ENCODE results near the gene LHFPL4.
"Not testable (repeated sequence)": the region's sequence is repeated elsewhere in the genome, so short reads cannot be mapped to it uniquely, and the experiment has no call there.

Gene LHFPL4
- long read RNA-seq = 0 reads

GRCh38 chr3:9553021-9553947 lies at the start of gene LHFPL4:
TSS of gene LHFPL4 (minus strand) at chr3:9553822. CDS start at chr3:9552679, 1,143 bp downstream.
- no peak for DNase-seq (ENCODE audit: low read depth in 1 of 2, low spot score in 1 of 2)
- peak; percentile 16 for TF ChIP-seq REST (IDR thresholded peaks at IDR 0.05; ENCODE audit: insufficient replicate concordance, low read depth)
- no peak for TF ChIP-seq POLR2AphosphoS5 (IDR thresholded peaks at IDR 0.05; ENCODE audit: low read depth)
- Histone ChIP-seq H3K27me3 (ENCODE audit: insufficient read depth, poor library complexity, severe bottlenecking) (peaks cover 7% of the 10 kb centered on the region), H3K27ac (replicated peaks) (no peak within 1 kb of the TSS), H3K4me3 (replicated peaks; ENCODE audit: insufficient read depth, low read length) (peak within 1 kb of the TSS; percentile 39)

- peaks cover 5% of the 10 kb centered on the region for H3K27me3 ChIP-seq (ENCODE audit: insufficient read depth, poor library complexity, severe bottlenecking)
- no peak overlapping the region for H3K4me3 ChIP-seq (replicated peaks; ENCODE audit: insufficient read depth, low read length)
- DNase-seq (ENCODE audit: low read depth in 1 of 2, low spot score in 1 of 2) = no peak
- no peak for TF ChIP-seq REST (IDR thresholded peaks at IDR 0.05; ENCODE audit: insufficient replicate concordance, low read depth)
- no peak for TF ChIP-seq GABPA (IDR thresholded peaks at IDR 0.05; ENCODE audit: low read depth)
- TF ChIP-seq SPI1 (IDR thresholded peaks at IDR 0.05; ENCODE audit: borderline replicate concordance, low read depth) = no peak
- TF ChIP-seq POLR2AphosphoS5 (IDR thresholded peaks at IDR 0.05; ENCODE audit: low read depth) = no peak
- no peak for TF ChIP-seq CTCF (IDR thresholded peaks at IDR 0.05; ENCODE audit: insufficient read depth, low read length)
- H3K27ac ChIP-seq (replicated peaks) = no peak overlapping the region
Observed at GRCh38 chr3:9602620-9603019, 49.0 kb upstream of the LHFPL4 start.

- H3K27ac ChIP-seq (replicated peaks); H3K4me3 ChIP-seq (replicated peaks; ENCODE audit: insufficient read depth, low read length); H3K27me3 ChIP-seq (ENCODE audit: insufficient read depth, poor library complexity, severe bottlenecking): not testable (repeated sequence)
- TF ChIP-seq SPI1 (IDR thresholded peaks at IDR 0.05; ENCODE audit: borderline replicate concordance, low read depth) = peak; percentile 57; the same call in 1 of the 2 replicates
- peak in 1 of 2 experiments; percentile 63 for DNase-seq (ENCODE audit: low read depth in 1 of 2, low spot score in 1 of 2)
Observed at GRCh38 chr3:9601006-9601581, 47.5 kb upstream of the LHFPL4 start.

GRCh38 chr3:9600597-9600996 lies 47.0 kb upstream of the LHFPL4 start:
- no peak for DNase-seq (ENCODE audit: low read depth in 1 of 2, low spot score in 1 of 2)
- Histone ChIP-seq H3K27me3 (ENCODE audit: insufficient read depth, poor library complexity, severe bottlenecking) (peaks cover 5% of the 10 kb centered on the region), H3K27ac (replicated peaks) (no peak overlapping the region), H3K4me3 (replicated peaks; ENCODE audit: insufficient read depth, low read length) (no peak overlapping the region)
- TF ChIP-seq GABPA (IDR thresholded peaks at IDR 0.05; ENCODE audit: low read depth) = no peak
- TF ChIP-seq REST (IDR thresholded peaks at IDR 0.05; ENCODE audit: insufficient replicate concordance, low read depth) = no peak
- TF ChIP-seq POLR2AphosphoS5 (IDR thresholded peaks at IDR 0.05; ENCODE audit: low read depth) = no peak
- no peak for TF ChIP-seq SPI1 (IDR thresholded peaks at IDR 0.05; ENCODE audit: borderline replicate concordance, low read depth)
- no peak for TF ChIP-seq CTCF (IDR thresholded peaks at IDR 0.05; ENCODE audit: insufficient read depth, low read length)

Measured in HL-60 (cell line).